ENCODE results near the gene ZNF181.

DNA sequence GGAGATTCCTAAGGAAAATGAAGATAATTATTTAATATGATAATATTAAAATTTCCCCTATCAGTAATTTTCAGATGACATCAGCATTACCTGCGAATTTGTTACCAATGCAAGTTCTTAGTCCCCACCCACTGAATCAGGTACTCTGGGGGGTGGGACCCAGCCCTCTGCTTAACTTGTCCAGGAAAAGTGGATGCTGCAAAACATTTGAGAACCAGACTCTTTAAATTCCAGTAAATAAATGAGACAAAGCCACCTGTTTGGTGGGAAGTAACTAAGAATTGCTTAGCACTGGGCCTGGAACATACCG lies 39.5 kb downstream of the ZNF181 start:
- no peak for TF ChIP-seq CREB5 (CRISPR knock-in tag; IDR thresholded peaks at IDR 0.05; ENCODE audit: low read depth)
- TF ChIP-seq ZNF565 (CRISPR knock-in tag; conservative IDR thresholded peaks at IDR 0.05; ENCODE audit: low read depth), result no peak
- no peak for TF ChIP-seq ZC3H10 (CRISPR knock-in tag; IDR thresholded peaks at IDR 0.05)
- no peak for TF ChIP-seq ZFP3 (CRISPR knock-in tag; IDR thresholded peaks at IDR 0.05)
- no peak for TF ChIP-seq SNAI2 (CRISPR knock-in tag; IDR thresholded peaks at IDR 0.05)
- no peak for TF ChIP-seq ESRRG (CRISPR knock-in tag; IDR thresholded peaks at IDR 0.05)
- TF ChIP-seq OSR1 (CRISPR knock-in tag; IDR thresholded peaks at IDR 0.05), result no peak
- no peak for TF ChIP-seq RARB (CRISPR knock-in tag; IDR thresholded peaks at IDR 0.05)
- no peak for TF ChIP-seq GLIS3 (CRISPR knock-in tag; IDR thresholded peaks at IDR 0.05)
- TF ChIP-seq CSDC2 (CRISPR knock-in tag; IDR thresholded peaks at IDR 0.05), result no peak
- TF ChIP-seq PATZ1 (CRISPR knock-in tag; IDR thresholded peaks at IDR 0.05; ENCODE audit: borderline replicate concordance), result no peak
- no peak for TF ChIP-seq ARNTL (CRISPR knock-in tag; IDR thresholded peaks at IDR 0.05; ENCODE audit: borderline replicate concordance, low read depth)
- TF ChIP-seq CSRNP3 (CRISPR knock-in tag; IDR thresholded peaks at IDR 0.05), result no peak
